NCI-H2081 (cell line): ENCODE results near the gene CHD5.

ENCODE experiments used
- DNase-seq, 2 experiments: peaks; one replicate each; lab custom pipeline; 2025; lab: John Stamatoyannopoulos, UW

CHD5 gene

GRCh38 chr1:6130596-6130995 lies 49.5 kb downstream of the CHD5 start:
- no peak for DNase-seq

- no peak for DNase-seq
These were observed 50.1 kb downstream of the CHD5 start for GRCh38 chr1:6130036-6130435.

GRCh38 chr1:6129313-6129712 lies 50.8 kb downstream of the CHD5 start:
- DNase-seq = no peak

GRCh38 chr1:6128276-6129081 lies 51.6 kb downstream of the CHD5 start:
- DNase-seq = no peak

GRCh38 chr1:6127587-6128163 lies 52.4 kb downstream of the CHD5 start:
- peak; percentile 39 to 54 for DNase-seq

GRCh38 chr1:6126521-6127067 lies 53.5 kb downstream of the CHD5 start:
- no peak for DNase-seq

- no peak for DNase-seq
These were observed 54.1 kb downstream of the CHD5 start for GRCh38 chr1:6126028-6126427.

GRCh38 chr1:6125366-6125765 lies 54.8 kb downstream of the CHD5 start:
- no peak for DNase-seq

- DNase-seq = no peak
These were observed 55.3 kb downstream of the CHD5 start for GRCh38 chr1:6124746-6125365.

- no peak for DNase-seq
These were observed 55.8 kb downstream of the CHD5 start for GRCh38 chr1:6124341-6124740.

- no peak for DNase-seq
These were observed 56.3 kb downstream of the CHD5 start for GRCh38 chr1:6123816-6124215.

- DNase-seq = no peak
These were observed 57.0 kb downstream of the CHD5 start for GRCh38 chr1:6123083-6123482.

GRCh38 chr1:6121651-6122370 lies 58.3 kb downstream of the CHD5 start:
- DNase-seq = no peak

- DNase-seq = no peak
These were observed 59.1 kb downstream of the CHD5 start for GRCh38 chr1:6121021-6121421.

- DNase-seq = no peak
These were observed 61.7 kb downstream of the CHD5 start for GRCh38 chr1:6118415-6118814.

GRCh38 chr1:6117624-6118023 lies 62.5 kb downstream of the CHD5 start:
- DNase-seq = no peak

- DNase-seq = no peak
These were observed 63.1 kb downstream of the CHD5 start for GRCh38 chr1:6117064-6117463.

GRCh38 chr1:6116137-6116536 lies 64.0 kb downstream of the CHD5 start:
- no peak for DNase-seq

GRCh38 chr1:6113745-6114144 lies 66.4 kb downstream of the CHD5 start:
- no peak for DNase-seq

GRCh38 chr1:6113116-6113515 lies 67.0 kb downstream of the CHD5 start:
- no peak for DNase-seq

GRCh38 chr1:6112690-6113005 lies 67.5 kb downstream of the CHD5 start:
- DNase-seq = no peak

- no peak for DNase-seq
These were observed 68.0 kb downstream of the CHD5 start for GRCh38 chr1:6111991-6112689.
